Hepatocyte (in vitro differentiated cells): ENCODE measurements around the gene TMEM129. TPM values are rescaled to one million over a fixed set of nuclear protein-coding genes. Genes with fewer than 3 reads are reported as not detected.
"Not testable (repeated sequence)": the region's sequence is repeated elsewhere in the genome, so short reads cannot be mapped to it uniquely, and the experiment has no call there.

ENCODE experiments used
- DNase-seq: peaks from one replicate; pipeline ENCODE4 v3.0.0-alpha.2; 2016; ENCODE audit warnings: low spot score
- H2AFZ ChIP-seq: fragments of 200-600 bp; sonication (generic); 2 replicates; pipeline ENCODE4 v1.6.0; 2016; ENCODE audit warnings: antibody characterized with exemption, mild to moderate bottlenecking
- H3K27ac ChIP-seq: fragments of 200-600 bp; sonication (generic); 2 replicates; pipeline ENCODE4 v1.5.1; 2016; ENCODE audit warnings: mild to moderate bottlenecking
- H3K27me3 ChIP-seq: fragments of 200-600 bp; sonication (generic); 2 replicates; pipeline ENCODE4 v1.6.1; 2016
- H3K36me3 ChIP-seq: fragments of 200-600 bp; sonication (generic); replicated peaks from 2 replicates; pipeline ENCODE4 v1.5.1; 2016; ENCODE audit warnings: low read depth; ENCODE audit not compliant: insufficient read depth
- H3K4me1 ChIP-seq: fragments of 200-600 bp; sonication (generic); 2 replicates; pipeline ENCODE4 v1.5.1; 2016; ENCODE audit warnings: mild to moderate bottlenecking, moderate library complexity; ENCODE audit not compliant: insufficient read depth
- H3K4me2 ChIP-seq: fragments of 200-600 bp; sonication (generic); 2 replicates; pipeline ENCODE4 v1.6.0; 2016
- H3K4me3 ChIP-seq: fragments of 200-600 bp; sonication (generic); 2 replicates; pipeline ENCODE4 v1.5.1; 2016; ENCODE audit warnings: mild to moderate bottlenecking
- H3K79me2 ChIP-seq: fragments of 200-600 bp; sonication (generic); 2 replicates; pipeline ENCODE4 v1.6.0; 2017; ENCODE audit warnings: mild to moderate bottlenecking
- H3K9me2 ChIP-seq: fragments of 200-600 bp; sonication (generic); replicated peaks from 2 replicates; pipeline ENCODE4 v1.6.0; 2017; ENCODE audit warnings: mild to moderate bottlenecking; ENCODE audit not compliant: insufficient read depth
- H3K9me3 ChIP-seq: fragments of 200-600 bp; sonication (generic); 2 replicates; pipeline ENCODE4 v1.5.1; 2016; ENCODE audit warnings: low read depth, mild to moderate bottlenecking
- H4K20me1 ChIP-seq: fragments of 200-600 bp; sonication (generic); 2 replicates; pipeline ENCODE4 v1.6.0; 2016; ENCODE audit warnings: mild to moderate bottlenecking; ENCODE audit not compliant: insufficient read depth, poor library complexity, severe bottlenecking
- CTCF ChIP-seq: fragments of 200-600 bp; sonication (generic); IDR thresholded peaks from 2 replicates; pipeline ENCODE4 v1.5.1; 2016; ENCODE audit warnings: antibody characterized with exemption, mild to moderate bottlenecking; ENCODE audit not compliant: poor library complexity
- EZH2 ChIP-seq: fragments of 200-600 bp; sonication (generic); IDR thresholded peaks from 2 replicates; pipeline ENCODE4 v1.6.1; 2016; ENCODE audit warnings: antibody characterized with exemption, mild to moderate bottlenecking, borderline replicate concordance
- EZH2phosphoT487 ChIP-seq: fragments of 200-600 bp; sonication (generic); IDR thresholded peaks from one replicate; pipeline ENCODE4 v1.6.1; 2018; ENCODE audit warnings: antibody characterized with exemption, mild to moderate bottlenecking, low read depth, moderate library complexity; ENCODE audit not compliant: unreplicated experiment, severe bottlenecking
- WGBS: methylation state at CpG from one replicate; pipeline ENCODE4 v1.1.6; 2016; ENCODE audit warnings: low lambda C conversion rate; ENCODE audit errors: missing lambda C conversion rate; 5-methylcytosine and 5-hydroxymethylcytosine counted together
- polyA plus RNA-seq: library from polyadenylated mRNA; unstranded; fragments of >200 nt; fragmentation: Nextera tagmentation; extraction: Ambion mirVana; gene quantifications from 2 replicates; pipeline ENCODE4 v1.2.1, GENCODE V29; 2016
- total RNA-seq: library from RNA; depleted of rRNA; stranded (reverse); fragments of >200 nt; gene quantifications from 2 replicates; pipeline ENCODE4 v1.2.3, GENCODE V29; 2014

TMEM129 gene
- total and polyA plus RNA-seq, 2 experiments from 2014 or later = 40.8 to 59.4 TPM

GRCh38 chr4:1674682-1675081, 46.4 kb downstream of the TMEM129 start:
- Histone ChIP-seq H3K4me1 (no peaks in the 10 kb centered on the region), H3K9me2 (no peaks in the 10 kb centered on the region), H3K79me2 (no peaks in the 10 kb centered on the region), H3K27me3 (no peaks in the 10 kb centered on the region), H3K4me2 (no peak overlapping the region), H3K4me3 (no peak overlapping the region), H3K27ac (no peak overlapping the region), H4K20me1 (no peaks in the 10 kb centered on the region), H3K9me3 (no peaks in the 10 kb centered on the region), H3K36me3 (no peaks in the 10 kb centered on the region), H2AFZ (no peak overlapping the region)
- WGBS = 70% methylated on average over 9 of the region's 9 CpGs
- no peak for TF ChIP-seq EZH2
- TF ChIP-seq EZH2phosphoT487 = no peak
- TF ChIP-seq CTCF = no peak
- DNase-seq = no peak

GRCh38 chr4:1673671-1674070, 47.5 kb downstream of the TMEM129 start:
- Histone ChIP-seq H2AFZ (no peak overlapping the region), H3K27ac (no peak overlapping the region), H3K9me2 (no peaks in the 10 kb centered on the region), H4K20me1 (no peaks in the 10 kb centered on the region), H3K79me2 (no peaks in the 10 kb centered on the region), H3K4me2 (no peak overlapping the region), H3K9me3 (no peaks in the 10 kb centered on the region), H3K4me3 (no peak overlapping the region), H3K27me3 (no peaks in the 10 kb centered on the region), H3K36me3 (no peaks in the 10 kb centered on the region), H3K4me1 (no peaks in the 10 kb centered on the region)
- 90% methylated on average over 20 of the region's 20 CpGs for WGBS
- no peak for TF ChIP-seq CTCF
- TF ChIP-seq EZH2phosphoT487 = no peak
- TF ChIP-seq EZH2 = no peak
- no peak for DNase-seq

GRCh38 chr4:1671011-1671410, 50.1 kb downstream of the TMEM129 start:
- H3K36me3 ChIP-seq, H3K4me2 ChIP-seq, DNase-seq, H3K9me2 ChIP-seq, H3K27ac ChIP-seq, H4K20me1 ChIP-seq, H3K79me2 ChIP-seq, H3K4me3 ChIP-seq, H3K9me3 ChIP-seq, H3K27me3 ChIP-seq, H2AFZ ChIP-seq, H3K4me1 ChIP-seq: not testable (repeated sequence)
- WGBS = 96% methylated on average over 13 of the region's 20 CpGs

- H3K27ac ChIP-seq = no peak overlapping the region
- no peaks in the 10 kb centered on the region for H3K27me3 ChIP-seq
- H3K4me1 ChIP-seq = no peaks in the 10 kb centered on the region
- H2AFZ ChIP-seq = no peak overlapping the region
- DNase-seq = no peak
- no peak overlapping the region for H3K4me2 ChIP-seq
- no peaks in the 10 kb centered on the region for H3K36me3 ChIP-seq
- H4K20me1 ChIP-seq = no peaks in the 10 kb centered on the region
- WGBS = 93% methylated on average over 11 of the region's 11 CpGs
- no peaks in the 10 kb centered on the region for H3K9me2 ChIP-seq
- H3K79me2 ChIP-seq = no peaks in the 10 kb centered on the region
- TF ChIP-seq CTCF = no peak
- no peak for TF ChIP-seq EZH2phosphoT487
- TF ChIP-seq EZH2 = no peak
- H3K4me3 ChIP-seq = no peak overlapping the region
- H3K9me3 ChIP-seq = no peaks in the 10 kb centered on the region
Measured at GRCh38 chr4:1670279-1670678, 50.8 kb downstream of the TMEM129 start.
